Stimulated activated naive CD8-positive, alpha-beta T cell treated with anti-CD3 and anti-CD28 coated beads, Interleukin-15, Interleukin-2, amounts not matched to agents 100 ng/mL and 50 ng/mL, for 24 hours (primary cell): ENCODE data around the gene RASSF5.

ENCODE experiments used
- H3K27ac Mint-ChIP-seq: one replicate; pipeline ENCODE4 v1.8.0; 2021; ENCODE audit warnings: mild to moderate bottlenecking, mixed read lengths
- H3K27me3 Mint-ChIP-seq: one replicate; pipeline ENCODE4 v1.8.0; 2021; ENCODE audit warnings: mixed read lengths
- H3K36me3 Mint-ChIP-seq: one replicate; pipeline ENCODE4 v1.8.0; 2021; ENCODE audit warnings: low read depth, mixed read lengths
- H3K4me1 Mint-ChIP-seq: one replicate; pipeline ENCODE4 v1.8.0; 2021; ENCODE audit warnings: low read depth, mixed read lengths
- H3K4me3 Mint-ChIP-seq: one replicate; pipeline ENCODE4 v1.8.0; 2021; ENCODE audit warnings: mild to moderate bottlenecking, mixed read lengths
- H3K9me3 Mint-ChIP-seq: one replicate; pipeline ENCODE4 v1.8.0; 2021; ENCODE audit warnings: mixed read lengths

The RASSF5 gene

GRCh38 chr1:206512058-206512850 is 4.9 kb downstream of the RASSF5 start:
- H3K4me3 Mint-ChIP-seq: no peak overlapping the region
- no peak overlapping the region for H3K27ac Mint-ChIP-seq
- H3K4me1 Mint-ChIP-seq: peaks cover 23% of the 10 kb centered on the region
- no peaks in the 10 kb centered on the region for H3K36me3 Mint-ChIP-seq
- H3K27me3 Mint-ChIP-seq: peaks cover 33% of the 10 kb centered on the region
- no peaks in the 10 kb centered on the region for H3K9me3 Mint-ChIP-seq

- Mint-ChIP-seq H3K4me3 (no peak overlapping the region), H3K36me3 (no peaks in the 10 kb centered on the region), H3K27me3 (peaks cover 33% of the 10 kb centered on the region), H3K27ac (no peak overlapping the region), H3K4me1 (peaks cover 23% of the 10 kb centered on the region), H3K9me3 (no peaks in the 10 kb centered on the region)
Measured at GRCh38 chr1:206512851-206513180, 5.5 kb downstream of the RASSF5 start.

GRCh38 chr1:206513312-206514111 is 6.2 kb downstream of the RASSF5 start:
- Mint-ChIP-seq H3K27ac (no peak overlapping the region), H3K4me1 (peaks cover 16% of the 10 kb centered on the region), H3K27me3 (peaks cover 29% of the 10 kb centered on the region), H3K9me3 (no peaks in the 10 kb centered on the region), H3K36me3 (no peaks in the 10 kb centered on the region), H3K4me3 (no peak overlapping the region)

DNA sequence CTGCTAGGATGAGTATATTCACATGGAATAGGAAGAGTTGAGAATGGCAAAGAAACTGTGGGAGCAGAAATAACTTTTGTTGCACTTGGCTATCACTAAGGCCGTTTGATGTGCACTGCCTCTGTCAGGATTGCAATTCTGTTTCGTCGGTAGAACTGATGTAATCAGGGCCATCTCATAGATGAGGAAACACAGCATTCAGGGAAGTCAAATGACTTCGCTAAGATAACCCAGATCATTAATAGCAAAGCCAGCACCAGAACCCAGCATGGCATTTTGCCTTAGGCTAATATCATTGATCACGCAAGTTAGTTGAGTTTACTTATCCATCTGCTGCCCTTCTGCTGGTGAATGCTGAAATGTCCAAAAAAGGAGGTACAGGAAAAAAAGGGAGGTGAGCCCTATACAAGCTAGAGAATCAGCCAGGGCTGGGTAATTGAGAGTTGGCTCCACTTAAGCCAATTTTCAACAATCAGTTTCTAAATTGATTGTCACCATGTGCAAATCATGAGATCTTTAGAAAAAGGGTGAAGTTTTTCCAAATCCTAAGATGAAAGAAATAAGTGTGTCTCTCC is 7.6 kb downstream of the RASSF5 start:
- no peaks in the 10 kb centered on the region for H3K9me3 Mint-ChIP-seq
- H3K27ac Mint-ChIP-seq: no peak overlapping the region

GRCh38 chr1:206516728-206516990 is 9.3 kb downstream of the RASSF5 start:
- H3K27me3 Mint-ChIP-seq: no peaks in the 10 kb centered on the region
- no peaks in the 10 kb centered on the region for H3K36me3 Mint-ChIP-seq

More for the DNA sequence above, 7.6 kb downstream of the RASSF5 start:
- Mint-ChIP-seq H3K36me3 (no peaks in the 10 kb centered on the region), H3K4me1 (peaks cover 10% of the 10 kb centered on the region), H3K4me3 (no peak overlapping the region), H3K27me3 (peaks cover 15% of the 10 kb centered on the region)

DNA sequence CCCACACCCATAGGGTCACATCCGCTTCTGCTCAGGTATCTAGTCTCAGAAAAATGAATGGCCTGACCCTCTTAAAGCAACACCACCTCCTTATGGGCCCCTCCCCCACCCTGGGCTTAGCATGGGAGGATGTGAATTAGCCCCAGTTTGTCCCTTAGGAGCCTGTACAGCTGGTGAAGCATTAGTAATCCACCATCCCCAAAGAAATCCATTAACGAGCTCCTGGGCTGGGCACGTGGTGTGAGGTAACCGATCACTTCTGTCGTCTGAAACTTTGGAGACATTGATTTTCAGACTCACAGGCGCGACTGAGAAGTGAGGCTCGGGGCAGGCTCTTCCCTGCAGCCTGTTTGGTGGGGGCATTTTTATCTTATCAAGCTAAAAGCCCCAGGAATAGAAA is 10.5 kb downstream of the RASSF5 start:
- no peak overlapping the region for H3K4me3 Mint-ChIP-seq
- no peaks in the 10 kb centered on the region for H3K9me3 Mint-ChIP-seq
- no peaks in the 10 kb centered on the region for H3K27me3 Mint-ChIP-seq
- H3K27ac Mint-ChIP-seq: no peak overlapping the region
- peaks cover 10% of the 10 kb centered on the region for H3K4me1 Mint-ChIP-seq
- no peaks in the 10 kb centered on the region for H3K36me3 Mint-ChIP-seq

More at GRCh38 chr1:206516728-206516990, 9.3 kb downstream of the RASSF5 start:
- H3K4me3 Mint-ChIP-seq: no peak overlapping the region
- no peak overlapping the region for H3K27ac Mint-ChIP-seq
- peaks cover 10% of the 10 kb centered on the region for H3K4me1 Mint-ChIP-seq
- H3K9me3 Mint-ChIP-seq: no peaks in the 10 kb centered on the region

DNA sequence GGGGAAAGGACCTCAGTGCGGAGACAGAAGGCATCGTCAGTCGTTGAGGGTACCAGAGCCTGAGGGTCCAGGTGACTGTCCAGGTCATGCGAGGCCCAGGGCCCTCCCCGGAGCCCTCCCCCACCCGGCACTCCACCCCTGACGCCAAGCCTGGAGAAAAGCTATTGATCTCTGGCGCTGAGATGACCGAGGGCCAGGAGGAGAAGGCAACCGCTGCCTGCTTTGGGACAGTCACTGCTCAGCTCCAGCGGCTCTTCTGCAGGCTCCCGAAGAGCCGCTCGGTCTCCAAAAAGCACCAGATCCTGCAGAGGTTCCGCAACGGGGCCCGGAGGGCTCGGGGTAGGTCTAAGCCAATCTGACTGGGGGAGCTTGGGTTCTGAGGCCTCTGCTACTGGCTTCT is 10.9 kb downstream of the RASSF5 start:
- Mint-ChIP-seq H3K27ac (no peak overlapping the region), H3K9me3 (no peaks in the 10 kb centered on the region), H3K4me1 (peaks cover 10% of the 10 kb centered on the region), H3K27me3 (no peaks in the 10 kb centered on the region), H3K4me3 (no peak overlapping the region), H3K36me3 (no peaks in the 10 kb centered on the region)

- no peaks in the 10 kb centered on the region for H3K36me3 Mint-ChIP-seq
- no peaks in the 10 kb centered on the region for H3K27me3 Mint-ChIP-seq
- H3K9me3 Mint-ChIP-seq: no peaks in the 10 kb centered on the region
- H3K4me1 Mint-ChIP-seq: peaks cover 10% of the 10 kb centered on the region
- H3K27ac Mint-ChIP-seq: no peak overlapping the region
- H3K4me3 Mint-ChIP-seq: no peak overlapping the region
Measured at GRCh38 chr1:206518743-206519142, 11.4 kb downstream of the RASSF5 start.

DNA sequence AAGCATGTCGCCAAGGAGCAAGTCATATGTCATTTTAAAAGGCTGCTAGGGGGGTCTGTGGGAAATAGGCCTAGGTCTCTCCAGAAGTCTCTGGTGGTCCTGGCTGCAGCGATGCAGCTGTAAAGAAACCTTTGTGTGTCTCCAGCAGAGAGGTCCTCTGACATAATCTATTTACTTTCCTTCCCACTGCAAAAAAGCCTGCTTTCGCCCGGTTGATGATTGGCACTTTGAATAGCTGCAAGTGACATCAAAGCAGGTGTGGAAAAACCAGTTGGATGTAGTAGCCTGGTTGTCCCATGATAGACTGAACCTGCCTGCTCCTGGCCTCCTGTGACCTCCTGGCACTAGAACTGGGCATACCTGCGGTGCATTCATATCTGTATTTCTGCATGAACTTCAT is 13.8 kb downstream of the RASSF5 start:
- peaks cover 2% of the 10 kb centered on the region for H3K4me1 Mint-ChIP-seq
- H3K4me3 Mint-ChIP-seq: no peak overlapping the region
- no peaks in the 10 kb centered on the region for H3K27me3 Mint-ChIP-seq
- no peak overlapping the region for H3K27ac Mint-ChIP-seq
- H3K9me3 Mint-ChIP-seq: no peaks in the 10 kb centered on the region
- no peaks in the 10 kb centered on the region for H3K36me3 Mint-ChIP-seq

- Mint-ChIP-seq H3K4me1 (no peaks in the 10 kb centered on the region), H3K27me3 (no peaks in the 10 kb centered on the region), H3K9me3 (no peaks in the 10 kb centered on the region), H3K27ac (no peak overlapping the region), H3K36me3 (no peaks in the 10 kb centered on the region), H3K4me3 (no peak overlapping the region)
Measured at GRCh38 chr1:206521694-206522402, 14.5 kb downstream of the RASSF5 start.

- Mint-ChIP-seq H3K4me3 (no peak overlapping the region), H3K36me3 (no peaks in the 10 kb centered on the region), H3K9me3 (no peaks in the 10 kb centered on the region), H3K4me1 (no peaks in the 10 kb centered on the region), H3K27ac (no peak overlapping the region), H3K27me3 (no peaks in the 10 kb centered on the region)
Measured at GRCh38 chr1:206524739-206525364, 17.5 kb downstream of the RASSF5 start.

- H3K27ac Mint-ChIP-seq: no peak overlapping the region
Measured at GRCh38 chr1:206526064-206526911, 19.0 kb downstream of the RASSF5 start.

GRCh38 chr1:206529425-206529824 is 22.1 kb downstream of the RASSF5 start:
- Mint-ChIP-seq H3K4me1 (no peaks in the 10 kb centered on the region), H3K4me3 (no peak overlapping the region), H3K36me3 (no peaks in the 10 kb centered on the region), H3K9me3 (no peaks in the 10 kb centered on the region), H3K27ac (no peak overlapping the region), H3K27me3 (no peaks in the 10 kb centered on the region)

More at GRCh38 chr1:206526064-206526911, 19.0 kb downstream of the RASSF5 start:
- Mint-ChIP-seq H3K4me1 (no peaks in the 10 kb centered on the region), H3K9me3 (no peaks in the 10 kb centered on the region), H3K4me3 (no peak overlapping the region), H3K36me3 (no peaks in the 10 kb centered on the region), H3K27me3 (no peaks in the 10 kb centered on the region)

GRCh38 chr1:206532368-206532767 is 25.0 kb downstream of the RASSF5 start:
- no peak overlapping the region for H3K4me3 Mint-ChIP-seq
- no peaks in the 10 kb centered on the region for H3K36me3 Mint-ChIP-seq
- no peaks in the 10 kb centered on the region for H3K27me3 Mint-ChIP-seq
- H3K27ac Mint-ChIP-seq: no peak overlapping the region
- H3K9me3 Mint-ChIP-seq: no peaks in the 10 kb centered on the region
- H3K4me1 Mint-ChIP-seq: no peaks in the 10 kb centered on the region
